Activated CD4-positive, alpha-beta memory T cell treated with anti-CD3 and anti-CD28 coated beads for 36 hours (primary cell): ENCODE measurements around the gene ELFN2. TPM values are rescaled to one million over a fixed set of nuclear protein-coding genes. Genes with fewer than 3 reads are reported as not detected.

Source experiments
- CTCF ChIA-PET: fragments of 350-600 bp; sonication (Branson Sonifier 250); formaldehyde crosslinking; loops from one replicate; lab custom pipeline; 2021; ENCODE audit warnings: antibody characterized with exemption, inconsistent platforms; lab: Charles Lee
- POLR2A ChIA-PET: fragments of 350-600 bp; sonication (Branson Sonifier 250); formaldehyde crosslinking; loops from one replicate; lab custom pipeline; 2021; ENCODE audit warnings: antibody characterized with exemption; lab: Charles Lee
- DNase-seq: peaks from one replicate; pipeline ENCODE4 v3.0.0-alpha.2; 2020
- H3K27ac Mint-ChIP-seq: one replicate; pipeline ENCODE4 v1.8.0; 2021; ENCODE audit warnings: mixed read lengths
- H3K27me3 Mint-ChIP-seq: one replicate; pipeline ENCODE4 v1.8.0; 2021; ENCODE audit warnings: mixed read lengths
- H3K36me3 Mint-ChIP-seq: one replicate; pipeline ENCODE4 v1.8.0; 2021; ENCODE audit warnings: mixed read lengths
- H3K4me1 Mint-ChIP-seq: one replicate; pipeline ENCODE4 v1.8.0; 2021; ENCODE audit warnings: low read depth, mixed read lengths
- H3K4me3 Mint-ChIP-seq: one replicate; pipeline ENCODE4 v1.8.0; 2021; ENCODE audit warnings: mild to moderate bottlenecking, mixed read lengths
- H3K9me3 Mint-ChIP-seq: one replicate; pipeline ENCODE4 v1.8.0; 2021; ENCODE audit warnings: mixed read lengths
- intact Hi-C: fragments of 100-400 bp; cut with micrococcal nuclease; formaldehyde crosslinking; loops from one replicate; pipeline ENCODE4 v1.15.1; 2023
- total RNA-seq, 2 experiments: library from RNA; stranded (reverse); gene quantifications; one replicate each; pipeline ENCODE4 v1.2.3, GENCODE V29; 2021

Gene ELFN2
- total RNA-seq, 2 experiments from 2014 or later = 0.39 to 0.57 TPM

DNA sequence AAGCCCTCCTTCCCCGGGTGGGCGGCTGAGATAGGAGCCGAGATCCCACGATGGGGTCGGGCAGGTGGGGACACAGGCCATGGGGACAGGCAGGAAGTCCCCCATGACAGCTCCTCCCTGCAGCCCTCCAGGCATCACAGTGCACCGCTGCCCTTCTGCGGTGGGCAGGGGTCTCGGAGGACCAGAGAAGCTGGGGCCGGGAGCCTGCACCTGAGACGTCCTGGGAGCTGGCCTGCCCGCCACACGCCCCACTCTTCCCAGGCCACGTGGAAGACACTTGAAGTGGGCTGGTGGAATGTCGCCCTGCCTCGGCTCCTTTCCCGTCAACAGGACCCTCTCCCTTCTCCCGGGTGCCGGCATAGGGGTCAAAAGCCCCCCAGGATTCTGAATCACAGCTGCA, 55.4 kb downstream of the ELFN2 start:
- Mint-ChIP-seq H3K4me3 (no peak overlapping the region), H3K36me3 (no peaks in the 10 kb centered on the region), H3K27me3 (peaks cover 20% of the 10 kb centered on the region), H3K4me1 (no peaks in the 10 kb centered on the region), H3K9me3 (no peaks in the 10 kb centered on the region), H3K27ac (no peak overlapping the region)
- intact Hi-C loops = no loop called here
- ChIA-PET CTCF (interaction anchor here (0.5 kb wide), 1 partner anchor 1213 kb away, joined by 3 read pairs; no protein-coding TSS in a partner anchor), POLR2A (no interaction called here)
- DNase-seq = no peak

DNA sequence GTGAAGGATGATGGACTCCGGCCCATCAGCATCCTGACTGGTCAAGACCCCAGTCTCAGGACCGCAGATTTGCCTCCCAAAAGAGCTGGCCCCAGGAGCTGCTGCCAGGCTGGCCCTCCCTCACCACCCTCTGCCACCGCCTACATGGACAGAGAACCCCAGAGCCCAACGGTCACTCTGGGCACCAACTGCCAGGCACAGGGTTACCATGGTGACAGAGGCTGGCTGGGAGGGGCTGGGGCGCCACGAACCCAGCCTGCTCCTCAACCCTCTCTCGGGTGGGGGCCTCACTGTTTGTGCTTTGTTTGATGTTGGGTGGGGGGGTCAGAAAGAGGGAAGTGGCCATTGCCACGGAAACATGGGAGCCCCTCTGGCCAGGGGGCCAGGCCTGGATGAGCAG, 55.8 kb downstream of the ELFN2 start:
- Mint-ChIP-seq H3K9me3 (no peaks in the 10 kb centered on the region), H3K27ac (no peak overlapping the region), H3K36me3 (no peaks in the 10 kb centered on the region), H3K4me3 (no peak overlapping the region), H3K27me3 (peaks cover 17% of the 10 kb centered on the region), H3K4me1 (no peaks in the 10 kb centered on the region)
- no peak for DNase-seq
- intact Hi-C loops = no loop called here
- ChIA-PET POLR2A (no interaction called here), CTCF (interaction anchor here (0.5 kb wide), 1 partner anchor 1213 kb away, joined by 3 read pairs; no protein-coding TSS in a partner anchor)

DNA sequence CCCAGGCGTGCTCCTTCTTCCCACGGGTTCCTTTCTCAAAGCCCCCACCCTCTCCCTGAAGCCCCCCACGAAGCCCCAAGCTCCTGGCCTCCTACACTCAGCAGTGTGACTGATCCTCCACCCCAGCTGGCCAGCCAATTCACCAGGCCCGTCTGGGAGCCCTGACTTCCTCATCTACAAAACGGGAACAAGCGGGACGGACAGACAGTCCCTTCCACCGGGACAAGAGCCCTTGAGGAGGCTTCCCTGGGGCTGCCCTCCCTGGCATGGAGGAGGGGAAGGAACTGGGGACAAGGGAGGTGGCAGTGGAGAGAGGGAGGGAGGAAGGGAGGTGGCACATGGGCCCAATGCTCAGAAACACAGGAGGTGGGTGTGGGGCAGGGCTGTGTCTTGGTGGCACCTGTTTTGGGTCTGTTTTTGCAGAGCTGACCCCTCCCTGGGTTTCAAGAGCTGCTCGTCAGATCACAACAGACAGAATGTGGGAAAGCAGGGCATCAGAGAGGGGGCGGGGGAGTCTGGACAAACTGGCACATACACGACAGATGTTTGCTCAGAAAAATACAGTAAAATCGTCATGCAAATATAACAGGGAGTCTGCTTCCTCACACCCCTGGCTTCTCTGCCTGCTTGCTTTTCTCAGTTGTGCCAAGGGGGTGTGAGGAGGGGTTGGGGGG, 56.8 kb downstream of the ELFN2 start:
- Mint-ChIP-seq H3K27me3 (peaks cover 9% of the 10 kb centered on the region), H3K9me3 (no peaks in the 10 kb centered on the region), H3K4me3 (no peak overlapping the region), H3K4me1 (no peaks in the 10 kb centered on the region), H3K36me3 (no peaks in the 10 kb centered on the region), H3K27ac (no peak overlapping the region)
- CTCF ChIA-PET = no interaction called here
- no peak for DNase-seq
- intact Hi-C loops = no loop called here
- POLR2A ChIA-PET = no interaction called here

DNA sequence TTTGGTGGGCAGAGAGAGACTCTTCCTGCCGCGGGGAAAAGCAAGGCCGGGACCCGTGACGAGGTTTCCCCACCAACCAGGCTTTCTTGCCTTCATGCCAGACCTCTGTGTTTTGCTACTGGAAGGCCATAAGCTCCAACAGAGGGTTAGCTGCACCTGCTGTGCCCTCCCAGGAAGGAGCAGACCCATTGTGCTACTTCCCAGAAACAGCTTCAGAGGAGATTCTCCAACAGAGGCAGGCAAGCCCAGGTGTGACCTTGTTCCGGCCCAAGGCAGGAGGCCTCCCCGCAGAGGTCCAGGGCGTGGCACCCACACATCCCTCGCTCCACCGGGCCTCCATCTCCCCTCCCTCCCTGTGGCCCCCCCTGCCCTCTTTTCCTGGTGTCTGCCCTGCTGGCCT, 57.8 kb downstream of the ELFN2 start:
- CTCF ChIA-PET = no interaction called here
- no peaks in the 10 kb centered on the region for H3K4me1 Mint-ChIP-seq
- POLR2A ChIA-PET = no interaction called here
- no peak overlapping the region for H3K27ac Mint-ChIP-seq
- peaks cover 6% of the 10 kb centered on the region for H3K27me3 Mint-ChIP-seq
- H3K9me3 Mint-ChIP-seq = no peaks in the 10 kb centered on the region
- intact Hi-C loops = no loop called here
- no peak overlapping the region for H3K4me3 Mint-ChIP-seq
- H3K36me3 Mint-ChIP-seq = no peaks in the 10 kb centered on the region
- DNase-seq = no peak

DNA sequence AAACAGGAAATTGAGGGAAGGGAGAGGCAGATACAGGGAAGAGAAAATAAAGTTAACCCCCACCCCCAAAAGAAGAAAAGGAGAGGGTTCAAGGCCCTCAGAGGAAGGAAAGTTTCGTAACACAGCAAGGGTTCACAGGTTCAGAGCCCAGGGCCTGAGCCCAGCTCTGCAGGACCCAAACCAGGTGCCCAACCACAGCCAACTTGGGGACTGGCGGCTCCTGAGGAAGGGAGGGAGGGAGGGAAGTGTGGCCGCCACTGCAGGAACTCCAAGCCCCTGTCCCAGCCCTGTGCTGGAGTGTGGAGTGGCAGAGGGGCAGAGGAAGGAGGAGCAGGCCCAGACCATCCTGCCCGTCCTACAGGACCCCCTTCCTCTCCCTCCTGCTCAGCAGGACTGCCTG, 59.2 kb downstream of the ELFN2 start:
- H3K9me3 Mint-ChIP-seq = no peaks in the 10 kb centered on the region
- no peak overlapping the region for H3K4me3 Mint-ChIP-seq
- ChIA-PET CTCF (no interaction called here), POLR2A (no interaction called here)
- H3K36me3 Mint-ChIP-seq = no peaks in the 10 kb centered on the region
- no peaks in the 10 kb centered on the region for H3K27me3 Mint-ChIP-seq
- intact Hi-C loops = no loop called here
- H3K27ac Mint-ChIP-seq = no peak overlapping the region
- no peaks in the 10 kb centered on the region for H3K4me1 Mint-ChIP-seq
- no peak for DNase-seq

DNA sequence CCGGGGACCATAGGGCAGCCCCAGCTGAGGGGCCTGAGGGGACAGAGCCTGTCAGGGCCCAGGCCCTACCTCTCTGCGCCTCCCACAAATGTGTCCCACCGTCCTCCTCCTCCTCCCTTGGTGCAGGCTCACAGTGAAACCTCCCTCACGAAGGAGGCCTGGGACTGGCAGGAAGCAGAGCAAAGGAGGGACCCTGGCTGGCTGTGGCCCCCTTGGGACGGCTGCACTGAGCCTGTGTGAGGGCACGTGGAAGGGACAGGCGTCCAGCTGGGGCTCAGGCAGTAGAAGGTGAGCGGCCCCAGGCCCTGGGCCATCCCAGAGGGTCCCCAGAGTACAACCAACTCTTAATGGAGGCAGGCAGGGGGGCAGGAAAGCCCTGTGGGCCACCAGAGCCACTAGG, 60.7 kb downstream of the ELFN2 start:
- intact Hi-C loops = no loop called here
- no peaks in the 10 kb centered on the region for H3K9me3 Mint-ChIP-seq
- no peaks in the 10 kb centered on the region for H3K27me3 Mint-ChIP-seq
- H3K27ac Mint-ChIP-seq = no peak overlapping the region
- ChIA-PET POLR2A (no interaction called here), CTCF (no interaction called here)
- H3K4me3 Mint-ChIP-seq = no peak overlapping the region
- no peak for DNase-seq
- H3K4me1 Mint-ChIP-seq = no peaks in the 10 kb centered on the region
- no peaks in the 10 kb centered on the region for H3K36me3 Mint-ChIP-seq

DNA sequence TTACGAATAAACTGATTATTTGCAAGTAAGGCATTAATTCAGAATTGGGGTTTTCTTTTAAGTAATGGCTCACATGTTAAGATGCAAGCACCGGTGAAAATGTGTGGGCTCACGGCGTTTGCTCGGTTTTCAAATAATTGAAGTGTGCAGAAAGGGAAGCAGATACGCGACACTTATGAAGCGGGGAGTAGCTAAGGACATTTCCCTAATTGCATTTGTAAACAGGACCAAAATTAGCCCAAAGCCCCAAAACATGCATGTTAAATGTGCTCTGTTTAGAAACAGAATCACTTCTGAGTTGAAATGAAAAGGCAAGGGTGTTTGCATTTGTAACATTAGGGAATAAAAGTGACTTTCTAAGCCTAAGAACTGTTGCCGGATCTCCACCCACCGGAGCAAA, 61.3 kb downstream of the ELFN2 start:
- Mint-ChIP-seq H3K27me3 (no peaks in the 10 kb centered on the region), H3K4me3 (no peak overlapping the region), H3K4me1 (no peaks in the 10 kb centered on the region), H3K9me3 (no peaks in the 10 kb centered on the region), H3K27ac (no peak overlapping the region), H3K36me3 (no peaks in the 10 kb centered on the region)
- no peak for DNase-seq
- intact Hi-C loops = no loop called here
- ChIA-PET CTCF (interaction anchor here (1.0 kb wide), 1 partner anchor 49 kb away, joined by 4 read pairs; no protein-coding TSS in a partner anchor), POLR2A (no interaction called here)

DNA sequence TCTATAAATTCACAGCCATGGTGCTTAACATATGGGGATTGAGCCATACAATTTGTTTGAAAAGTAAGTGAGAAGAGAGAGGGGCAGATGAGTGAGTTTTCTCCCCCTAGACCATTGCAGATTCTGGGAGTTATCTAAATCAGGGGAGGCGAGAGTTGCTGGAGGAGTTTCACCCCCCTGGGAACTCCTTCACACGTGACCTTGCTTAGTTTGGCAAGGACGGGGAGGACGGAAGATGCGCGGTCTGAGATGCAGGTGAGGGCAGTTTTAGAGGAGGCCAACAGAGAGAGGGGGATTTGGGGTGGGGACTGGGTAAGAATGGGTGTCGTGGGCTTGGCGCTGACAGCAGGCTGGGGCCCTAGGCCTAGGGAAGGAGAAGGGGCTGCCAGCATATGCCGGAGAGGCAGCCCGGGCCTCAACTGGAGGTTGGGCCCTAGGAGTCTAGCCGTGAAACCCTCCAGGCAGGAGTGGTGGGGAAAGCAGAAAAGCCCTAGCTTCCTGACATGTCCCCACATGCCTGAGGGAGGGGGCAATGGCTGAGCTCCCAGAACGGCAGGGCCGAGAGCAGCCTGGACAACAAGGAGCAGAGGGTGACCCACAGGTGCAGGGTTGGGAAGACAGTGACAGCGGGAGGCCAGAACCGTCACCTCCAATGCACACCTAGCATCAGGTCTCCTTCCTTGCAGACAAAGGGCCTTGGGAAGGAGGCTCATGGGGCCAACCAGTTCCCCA, 63.9 kb downstream of the ELFN2 start:
- ChIA-PET CTCF (interaction anchor here (1.1 kb wide), 1 partner anchor 95 kb away, joined by 3 read pairs; no protein-coding TSS in a partner anchor), POLR2A (no interaction called here)
- H3K4me1 Mint-ChIP-seq = no peaks in the 10 kb centered on the region

DNA sequence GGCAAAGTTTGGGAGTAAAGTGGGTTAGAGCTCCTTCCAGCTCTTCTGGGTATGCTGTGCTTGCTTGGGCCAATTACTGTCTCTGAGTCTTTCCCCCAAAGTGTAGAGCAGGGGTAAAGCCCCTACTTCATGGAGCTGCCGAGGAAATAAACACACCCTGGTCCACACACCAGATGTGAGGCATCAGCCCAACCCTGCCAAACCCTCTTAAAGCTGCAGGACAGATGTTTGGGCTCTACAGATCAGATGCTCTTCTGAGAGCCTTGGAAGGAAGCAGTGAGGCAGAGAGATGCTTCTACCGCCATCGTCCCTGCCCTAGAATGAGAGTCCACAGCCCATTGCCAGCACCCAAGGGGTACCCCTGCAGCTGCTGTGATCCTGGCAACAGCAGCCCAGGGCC, 64.7 kb downstream of the ELFN2 start:
- Mint-ChIP-seq H3K4me1 (no peaks in the 10 kb centered on the region), H3K9me3 (no peaks in the 10 kb centered on the region), H3K27ac (no peak overlapping the region), H3K36me3 (no peaks in the 10 kb centered on the region), H3K4me3 (no peak overlapping the region), H3K27me3 (no peaks in the 10 kb centered on the region)
- intact Hi-C loops = no loop called here
- DNase-seq = no peak
- CTCF ChIA-PET = no interaction called here
- POLR2A ChIA-PET = no interaction called here

More for the DNA sequence above, 63.9 kb downstream of the ELFN2 start:
- H3K36me3 Mint-ChIP-seq = no peaks in the 10 kb centered on the region
- H3K27ac Mint-ChIP-seq = no peak overlapping the region
- H3K4me3 Mint-ChIP-seq = no peak overlapping the region
- no peaks in the 10 kb centered on the region for H3K9me3 Mint-ChIP-seq
- DNase-seq = no peak
- no peaks in the 10 kb centered on the region for H3K27me3 Mint-ChIP-seq
- intact Hi-C loops = no loop called here

DNA sequence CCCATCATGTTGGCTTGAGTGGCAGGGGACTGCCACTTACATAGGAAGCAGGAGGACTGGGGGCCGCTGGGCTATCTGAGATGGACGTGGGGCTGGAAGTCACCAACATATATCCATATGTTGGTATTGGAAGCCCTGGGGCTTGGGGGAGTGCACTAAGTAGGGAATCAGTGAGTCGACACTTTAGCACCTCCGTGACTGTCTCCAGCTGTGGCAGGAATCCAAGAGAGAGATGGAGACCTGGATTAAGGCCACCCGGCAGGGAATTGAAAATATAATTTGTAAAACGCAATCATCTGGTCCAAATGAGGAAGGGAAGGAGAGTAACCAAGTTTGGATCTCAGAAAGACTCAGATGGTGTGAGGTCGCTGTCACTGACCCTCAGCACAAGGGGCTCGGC, 68.4 kb downstream of the ELFN2 start:
- ChIA-PET POLR2A (no interaction called here), CTCF (no interaction called here)
- no peak overlapping the region for H3K4me3 Mint-ChIP-seq
- intact Hi-C loops = no loop called here
- DNase-seq = no peak
- no peaks in the 10 kb centered on the region for H3K9me3 Mint-ChIP-seq
- H3K4me1 Mint-ChIP-seq = no peaks in the 10 kb centered on the region
- H3K36me3 Mint-ChIP-seq = no peaks in the 10 kb centered on the region
- no peak overlapping the region for H3K27ac Mint-ChIP-seq
- H3K27me3 Mint-ChIP-seq = no peaks in the 10 kb centered on the region

DNA sequence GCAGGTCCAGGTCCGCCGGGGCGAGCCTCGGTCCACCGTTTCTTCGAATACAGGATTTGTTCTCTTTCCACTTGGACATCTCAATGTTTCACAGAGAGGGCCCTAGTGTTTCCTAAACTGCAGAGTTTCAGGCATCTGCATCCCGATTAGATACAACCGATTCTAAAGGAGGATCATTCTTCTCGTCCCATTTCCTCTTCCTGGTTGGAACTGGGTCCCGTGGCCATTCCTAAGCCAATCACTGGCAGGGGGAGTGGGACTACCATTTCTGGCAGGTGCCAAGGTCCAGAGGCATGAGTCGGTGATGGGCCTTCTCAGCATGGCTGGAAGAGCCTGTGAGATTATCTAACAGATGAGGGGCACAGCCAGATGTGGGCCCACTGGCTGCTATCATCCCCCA, 68.9 kb downstream of the ELFN2 start:
- no peak overlapping the region for H3K4me3 Mint-ChIP-seq
- intact Hi-C loops = no loop called here
- POLR2A ChIA-PET = no interaction called here
- no peaks in the 10 kb centered on the region for H3K36me3 Mint-ChIP-seq
- H3K4me1 Mint-ChIP-seq = no peaks in the 10 kb centered on the region
- H3K9me3 Mint-ChIP-seq = no peaks in the 10 kb centered on the region
- CTCF ChIA-PET = no interaction called here
- no peaks in the 10 kb centered on the region for H3K27me3 Mint-ChIP-seq
- no peak for DNase-seq
- H3K27ac Mint-ChIP-seq = no peak overlapping the region

DNA sequence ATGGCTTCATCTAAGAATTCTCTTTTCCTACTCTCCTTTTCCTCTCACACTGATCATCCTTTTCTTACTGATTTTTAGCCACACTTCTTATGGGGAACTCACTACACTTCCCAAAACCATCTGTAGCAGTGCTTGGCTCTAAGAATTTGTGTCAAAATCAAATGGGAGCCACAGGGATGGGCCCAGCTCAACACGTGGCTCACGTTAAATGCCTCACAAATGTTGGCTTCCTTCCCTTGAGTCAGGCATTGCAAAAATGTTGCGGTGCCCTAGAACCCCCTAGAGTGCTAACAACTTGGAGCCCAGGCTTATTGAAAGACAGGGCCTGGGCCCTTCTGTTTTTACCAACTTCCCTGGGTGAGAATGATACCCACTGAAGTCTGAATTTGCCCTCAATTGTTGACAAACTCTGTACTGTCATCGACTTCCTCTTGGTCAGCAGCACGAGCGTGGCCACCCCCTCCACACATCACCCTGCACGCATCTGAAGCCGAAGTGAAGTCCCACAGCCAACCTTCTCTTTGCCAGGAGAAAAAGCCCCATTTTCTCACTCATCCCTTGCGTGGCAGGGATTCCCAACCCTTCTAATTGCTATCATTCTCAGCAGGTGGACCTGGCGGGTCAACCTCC, 69.7 kb downstream of the ELFN2 start:
- no peaks in the 10 kb centered on the region for H3K27me3 Mint-ChIP-seq
- ChIA-PET CTCF (no interaction called here), POLR2A (no interaction called here)
- H3K4me1 Mint-ChIP-seq = no peaks in the 10 kb centered on the region
- intact Hi-C loops = no loop called here
- no peak overlapping the region for H3K4me3 Mint-ChIP-seq
- no peak overlapping the region for H3K27ac Mint-ChIP-seq
- no peaks in the 10 kb centered on the region for H3K9me3 Mint-ChIP-seq
- DNase-seq = no peak
- H3K36me3 Mint-ChIP-seq = no peaks in the 10 kb centered on the region
